Measurements from ENCODE around the gene TSKU. TPM values are rescaled to one million over a fixed set of nuclear protein-coding genes. Genes with fewer than 3 reads are reported as not detected.
"Not testable (repeated sequence)": the region's sequence is repeated elsewhere in the genome, so short reads cannot be mapped to it uniquely, and the experiment has no call there.

TSKU gene
- total RNA-seq, 2 donors from 2014 or later = not detected

- Mint-ChIP-seq H3K4me1 (peaks cover 22% of the 10 kb centered on the region), H3K4me3 (no peak overlapping the region), H3K27ac (no peak overlapping the region), H3K27me3 (peaks cover 1% of the 10 kb centered on the region), H3K36me3 (ENCODE audit: low read depth) (no peaks in the 10 kb centered on the region)
- DNase-seq (no peak), ATAC-seq (no peak)
- H3K9me3 ChIP-seq (ENCODE audit: control insufficient read depth, low read length, poor library complexity, severe bottlenecking) = no peaks in the 10 kb centered on the region
Measured at GRCh38 chr11:76825726-76826396, 42.7 kb downstream of the TSKU start.

DNA sequence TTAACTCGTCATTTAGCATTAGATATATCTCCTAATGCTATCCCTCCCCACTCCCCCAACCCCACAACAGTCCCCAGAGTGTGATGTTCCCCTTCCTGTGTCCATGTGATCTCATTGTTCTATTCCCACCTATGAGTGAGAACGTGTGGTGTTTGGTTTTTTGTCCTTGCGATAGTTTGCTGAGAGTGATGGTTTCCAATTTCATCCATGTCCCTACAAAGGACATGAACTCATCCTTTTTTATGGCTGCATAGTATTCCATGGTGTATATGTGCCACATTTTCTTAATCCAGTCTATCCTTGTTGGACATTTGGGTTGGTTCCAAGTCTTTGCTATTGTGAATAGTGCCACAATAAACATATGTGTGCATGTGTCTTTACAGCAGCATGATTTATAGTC, 43.4 kb downstream of the TSKU start:
- not testable (repeated sequence) for ATAC-seq; H3K9me3 ChIP-seq (ENCODE audit: control insufficient read depth, low read length, poor library complexity, severe bottlenecking); DNase-seq; H3K4me3 Mint-ChIP-seq; H3K27me3 Mint-ChIP-seq; H3K27ac Mint-ChIP-seq; H3K36me3 Mint-ChIP-seq (ENCODE audit: low read depth)
- peaks cover 22% of the 10 kb centered on the region for H3K4me1 Mint-ChIP-seq

DNA sequence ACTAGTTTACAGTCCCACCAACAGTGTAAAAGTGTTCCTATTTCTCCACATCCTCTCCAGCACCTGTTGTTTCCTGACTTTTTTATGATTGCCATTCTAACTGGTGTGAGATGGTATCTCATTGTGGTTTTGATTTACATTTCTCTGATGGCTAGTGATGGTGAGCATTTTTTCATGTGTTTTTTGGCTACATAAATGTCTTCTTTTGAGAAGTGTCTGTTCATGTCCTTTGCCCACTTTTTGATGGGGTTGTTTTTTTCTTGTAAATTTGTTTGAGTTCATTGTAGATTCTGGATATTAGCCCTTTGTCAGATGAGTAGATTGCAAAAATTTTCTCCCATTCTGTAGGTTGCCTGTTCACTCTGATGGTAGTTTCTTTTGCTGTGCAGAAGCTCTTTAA, 43.8 kb downstream of the TSKU start:
- not testable (repeated sequence) for H3K9me3 ChIP-seq (ENCODE audit: control insufficient read depth, low read length, poor library complexity, severe bottlenecking); H3K36me3 Mint-ChIP-seq (ENCODE audit: low read depth); DNase-seq; H3K4me3 Mint-ChIP-seq; ATAC-seq; H3K27me3 Mint-ChIP-seq; H3K27ac Mint-ChIP-seq
- H3K4me1 Mint-ChIP-seq = peaks cover 22% of the 10 kb centered on the region

DNA sequence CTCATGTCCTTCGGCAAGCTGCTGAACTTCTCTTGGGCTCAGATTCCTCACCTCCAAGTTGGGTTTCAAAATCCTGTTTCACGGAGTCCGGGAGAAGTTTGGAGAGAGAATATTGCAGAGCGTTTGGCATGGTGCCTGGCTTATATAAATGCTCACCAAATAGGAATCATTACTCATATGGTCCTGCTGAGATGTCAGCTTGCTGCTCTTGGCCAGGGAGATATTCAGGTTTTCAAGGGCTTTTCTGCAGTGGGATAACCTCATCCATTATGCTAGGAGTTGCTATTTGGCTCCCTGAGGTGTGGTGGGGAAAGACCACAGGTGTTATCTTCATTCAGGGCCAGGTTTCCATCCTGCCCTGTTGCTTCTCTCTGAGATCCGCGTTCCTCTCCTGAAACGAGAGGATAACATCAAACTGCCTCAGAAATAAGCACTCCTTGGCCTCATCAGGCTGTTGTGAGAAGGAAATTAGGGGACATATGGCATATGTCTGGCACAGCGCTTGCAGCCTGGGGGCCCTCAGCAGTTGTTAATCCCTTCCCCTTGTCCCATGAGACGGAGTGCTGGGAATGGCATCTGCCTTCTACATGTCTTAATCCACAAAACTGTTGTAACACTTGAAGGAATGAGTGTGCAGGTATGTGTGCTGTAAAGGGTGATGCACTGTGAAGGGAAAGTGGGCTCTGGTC, 47.6 kb downstream of the TSKU start:
- peaks cover 18% of the 10 kb centered on the region for H3K27me3 Mint-ChIP-seq
- ATAC-seq = no peak
- no peak overlapping the region for H3K4me3 Mint-ChIP-seq
- H3K9me3 ChIP-seq (ENCODE audit: control insufficient read depth, low read length, poor library complexity, severe bottlenecking) = no peaks in the 10 kb centered on the region
- H3K36me3 Mint-ChIP-seq (ENCODE audit: low read depth) = no peaks in the 10 kb centered on the region
- no peak for DNase-seq
- no peak overlapping the region for H3K27ac Mint-ChIP-seq
- H3K4me1 Mint-ChIP-seq = peaks cover 2% of the 10 kb centered on the region

GRCh38 chr11:76831686-76832310, 48.6 kb downstream of the TSKU start:
- H3K27me3 Mint-ChIP-seq = peaks cover 18% of the 10 kb centered on the region
- no peaks in the 10 kb centered on the region for H3K36me3 Mint-ChIP-seq (ENCODE audit: low read depth)
- H3K27ac Mint-ChIP-seq = no peak overlapping the region
- no peak overlapping the region for H3K4me3 Mint-ChIP-seq
- H3K4me1 Mint-ChIP-seq = no peaks in the 10 kb centered on the region
- DNase-seq (no peak), ATAC-seq (no peak)
- no peaks in the 10 kb centered on the region for H3K9me3 ChIP-seq (ENCODE audit: control insufficient read depth, low read length, poor library complexity, severe bottlenecking)

DNA sequence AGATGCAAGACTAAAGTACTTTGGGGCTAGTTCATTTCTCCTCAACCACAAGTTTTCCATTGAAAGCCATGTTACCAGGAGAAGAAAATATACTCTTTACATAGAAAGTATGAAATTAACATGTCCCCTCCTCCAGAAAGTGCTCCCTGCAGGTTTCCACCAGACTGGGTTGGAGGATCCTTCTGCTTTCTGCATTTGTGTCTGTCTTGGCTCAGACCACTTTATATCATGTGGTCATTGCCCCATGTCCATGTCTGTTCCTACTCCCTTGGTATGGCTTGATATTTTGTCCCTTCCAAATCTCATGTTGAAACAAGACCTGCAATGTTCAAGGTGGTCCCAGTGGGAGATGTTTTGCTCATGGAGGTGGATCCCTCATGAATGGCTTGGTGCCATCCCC, 49.2 kb downstream of the TSKU start:
- no peak overlapping the region for H3K27ac Mint-ChIP-seq
- DNase-seq = no peak
- ATAC-seq = no peak

DNA sequence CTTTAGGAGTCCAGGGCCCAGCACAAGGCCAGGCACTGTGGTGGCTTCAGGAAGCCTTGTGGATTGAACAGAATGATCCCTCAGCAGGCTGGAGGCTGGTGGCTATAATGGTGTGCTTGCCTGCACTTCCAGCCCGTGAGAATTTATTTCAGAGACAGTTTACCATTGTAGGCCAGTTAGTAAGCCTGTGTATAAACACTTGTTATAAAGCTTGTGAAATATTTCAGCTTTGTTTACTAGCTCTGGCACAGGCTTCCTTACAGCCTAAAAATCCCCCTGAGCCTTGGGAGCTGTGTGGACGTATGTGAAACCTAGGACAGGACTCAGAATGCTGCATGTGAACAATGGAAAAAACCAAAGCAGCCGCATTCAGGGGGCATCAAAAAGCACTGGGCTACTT, 51.0 kb downstream of the TSKU start:
- DNase-seq (no peak), ATAC-seq (no peak)
- Mint-ChIP-seq H3K4me1 (peaks cover 1% of the 10 kb centered on the region), H3K36me3 (ENCODE audit: low read depth) (no peaks in the 10 kb centered on the region), H3K4me3 (no peak overlapping the region), H3K27me3 (peaks cover 27% of the 10 kb centered on the region), H3K27ac (no peak overlapping the region)
- H3K9me3 ChIP-seq (ENCODE audit: control insufficient read depth, low read length, poor library complexity, severe bottlenecking) = no peaks in the 10 kb centered on the region

More for the DNA sequence above, 49.2 kb downstream of the TSKU start:
- no peak overlapping the region for H3K4me3 Mint-ChIP-seq
- H3K27me3 Mint-ChIP-seq = peaks cover 18% of the 10 kb centered on the region
- no peaks in the 10 kb centered on the region for H3K9me3 ChIP-seq (ENCODE audit: control insufficient read depth, low read length, poor library complexity, severe bottlenecking)
- H3K36me3 Mint-ChIP-seq (ENCODE audit: low read depth) = no peaks in the 10 kb centered on the region
- H3K4me1 Mint-ChIP-seq = no peaks in the 10 kb centered on the region

- Mint-ChIP-seq H3K4me1 (peaks cover 2% of the 10 kb centered on the region), H3K27ac (no peak overlapping the region), H3K36me3 (ENCODE audit: low read depth) (no peaks in the 10 kb centered on the region), H3K4me3 (no peak overlapping the region), H3K27me3 (peaks cover 35% of the 10 kb centered on the region)
- no peaks in the 10 kb centered on the region for H3K9me3 ChIP-seq (ENCODE audit: control insufficient read depth, low read length, poor library complexity, severe bottlenecking)
- no peak for ATAC-seq
- DNase-seq = no peak
Measured at GRCh38 chr11:76835036-76835435, 51.9 kb downstream of the TSKU start.

DNA sequence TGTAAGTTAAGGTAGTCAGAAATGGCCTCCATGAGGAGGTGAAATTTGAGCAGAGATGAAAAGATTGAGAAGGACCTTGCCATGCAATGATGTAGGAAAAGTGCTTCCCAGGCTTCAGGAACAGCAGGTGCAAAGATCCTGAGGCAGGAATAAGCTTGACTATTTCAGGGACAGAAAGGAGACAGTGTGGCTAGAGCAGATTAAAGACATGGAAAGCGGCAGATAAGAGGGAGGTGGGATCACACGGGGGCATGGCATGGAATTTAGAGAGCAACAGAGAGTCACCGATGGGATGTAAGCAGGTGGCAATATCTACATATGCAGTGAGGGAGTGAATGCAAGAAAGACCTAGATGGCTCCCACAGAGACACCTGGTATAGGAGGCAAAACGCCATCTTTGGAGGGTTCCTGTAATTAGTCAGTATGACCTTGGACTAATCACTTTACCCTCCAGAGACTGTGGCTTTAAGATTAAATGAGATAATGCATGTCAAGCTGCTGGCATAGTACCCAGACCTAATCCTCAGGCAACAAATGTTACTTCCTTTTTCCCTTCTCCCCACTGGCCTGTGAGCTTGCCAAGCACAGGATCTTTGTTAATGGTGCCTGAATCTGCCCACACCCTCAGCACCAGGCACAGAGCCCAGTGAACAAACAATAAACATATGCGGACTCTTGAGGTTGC, 52.9 kb downstream of the TSKU start:
- peaks cover 38% of the 10 kb centered on the region for H3K27me3 Mint-ChIP-seq
- H3K27ac Mint-ChIP-seq = no peak overlapping the region
- H3K36me3 Mint-ChIP-seq (ENCODE audit: low read depth) = no peaks in the 10 kb centered on the region

DNA sequence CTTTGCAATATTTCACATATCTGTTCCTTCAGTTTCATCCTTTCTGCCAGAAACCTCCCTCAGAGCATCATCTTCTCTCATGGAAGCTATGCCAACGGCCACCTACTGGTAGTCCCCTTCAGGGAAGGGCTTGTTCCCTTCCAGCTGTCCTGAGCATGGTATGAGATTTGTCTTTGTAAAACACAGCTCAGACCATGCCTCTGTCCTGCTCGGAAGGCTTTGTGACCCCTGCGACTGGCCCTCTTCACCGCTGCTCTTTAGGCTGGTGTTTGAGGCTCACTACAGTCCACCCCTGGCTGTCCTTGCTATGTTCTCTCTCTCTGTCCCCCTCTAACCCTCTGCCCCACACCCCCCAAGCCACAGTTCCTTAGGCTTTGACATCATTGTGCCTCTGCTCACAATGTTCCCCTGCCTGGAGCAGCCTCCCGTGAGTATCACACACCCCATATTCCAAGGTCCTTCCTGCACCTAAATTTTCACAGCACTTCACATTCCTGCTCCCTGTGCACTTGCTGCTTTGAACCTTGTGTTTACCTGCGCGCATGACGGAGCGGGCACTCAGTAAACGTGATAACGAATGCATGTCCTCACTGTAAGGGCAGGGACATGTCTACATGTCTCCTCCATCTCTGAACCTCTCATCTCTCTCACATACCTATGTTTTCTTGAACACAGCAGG, 53.6 kb downstream of the TSKU start:
- no peaks in the 10 kb centered on the region for H3K9me3 ChIP-seq (ENCODE audit: control insufficient read depth, low read length, poor library complexity, severe bottlenecking)
- H3K36me3 Mint-ChIP-seq (ENCODE audit: low read depth) = peaks cover 2% of the 10 kb centered on the region
- peaks cover 42% of the 10 kb centered on the region for H3K27me3 Mint-ChIP-seq
- H3K4me3 Mint-ChIP-seq = no peak overlapping the region
- no peak overlapping the region for H3K27ac Mint-ChIP-seq
- no peak for DNase-seq
- peaks cover 2% of the 10 kb centered on the region for H3K4me1 Mint-ChIP-seq
- ATAC-seq = no peak

More for the DNA sequence above, 52.9 kb downstream of the TSKU start:
- Mint-ChIP-seq H3K4me3 (no peak overlapping the region), H3K4me1 (peaks cover 2% of the 10 kb centered on the region)
- no peak for ATAC-seq
- no peak for DNase-seq
- H3K9me3 ChIP-seq (ENCODE audit: control insufficient read depth, low read length, poor library complexity, severe bottlenecking) = no peaks in the 10 kb centered on the region

GRCh38 chr11:76837696-76838677, 54.8 kb downstream of the TSKU start:
- no peak overlapping the region for H3K27ac Mint-ChIP-seq
- DNase-seq = no peak
- peaks cover 47% of the 10 kb centered on the region for H3K27me3 Mint-ChIP-seq
- H3K9me3 ChIP-seq (ENCODE audit: control insufficient read depth, low read length, poor library complexity, severe bottlenecking) = no peaks in the 10 kb centered on the region
- H3K4me3 Mint-ChIP-seq = no peak overlapping the region
- H3K36me3 Mint-ChIP-seq (ENCODE audit: low read depth) = peaks cover 2% of the 10 kb centered on the region
- peaks cover 2% of the 10 kb centered on the region for H3K4me1 Mint-ChIP-seq
- ATAC-seq = no peak

- DNase-seq (no peak), ATAC-seq (no peak)
- Mint-ChIP-seq H3K4me3 (no peak overlapping the region), H3K4me1 (peaks cover 2% of the 10 kb centered on the region), H3K36me3 (ENCODE audit: low read depth) (peaks cover 2% of the 10 kb centered on the region), H3K27me3 (peaks cover 47% of the 10 kb centered on the region), H3K27ac (no peak overlapping the region)
- H3K9me3 ChIP-seq (ENCODE audit: control insufficient read depth, low read length, poor library complexity, severe bottlenecking) = no peaks in the 10 kb centered on the region
Measured at GRCh38 chr11:76838678-76839068, 55.5 kb downstream of the TSKU start.

All from T-helper 17 cell (primary cell).